H1 (cell line): ENCODE data around the gene CRTC3. TPM values are rescaled to one million over a fixed set of nuclear protein-coding genes. Genes with fewer than 3 reads are reported as not detected.

ENCODE experiments used
- CTCF ChIA-PET: fragments of 300-600 bp; sonication (Branson Sonifier 250); formaldehyde crosslinking; loops from one replicate; lab custom pipeline; 2021; ENCODE audit not compliant: partially characterized antibody; lab: Charles Lee
- POLR2A ChIA-PET: fragments of 300-600 bp; sonication (Branson Sonifier 250); formaldehyde crosslinking; loops from one replicate; lab custom pipeline; 2021; ENCODE audit warnings: inconsistent platforms; ENCODE audit not compliant: partially characterized antibody; lab: Charles Lee
- DNase-seq, 2 experiments: peaks; one replicate each; pipeline versions ENCODE4 v3.0.0 to v3.0.0-alpha.2; 2010 to 2022; ENCODE audit warnings: low spot score in 2 of 2, low read depth in 1 of 2, mixed read lengths in 1 of 2
- FAIRE-seq: peaks from 2 replicates; lab custom pipeline; 2011; peaks lifted over from hg19 to GRCh38; lab: Jason Lieb, UNC
- H2AFZ ChIP-seq: 2 replicates; pipeline ENCODE4 v1.8.1; 2012; ENCODE audit warnings: low read length, inconsistent platforms
- H2AK5ac ChIP-seq: 2 replicates; pipeline ENCODE4 v1.6.1; 2013; ENCODE audit warnings: low read depth, low read length
- H2BK120ac ChIP-seq: replicated peaks from 2 replicates; pipeline ENCODE3; 2013; ENCODE audit warnings: low read depth, low read length, inconsistent platforms
- H2BK12ac ChIP-seq: 2 replicates; pipeline ENCODE4 v1.6.1; 2013; ENCODE audit warnings: low read depth, low read length
- H2BK15ac ChIP-seq: 2 replicates; pipeline ENCODE4 v1.6.1; 2013; ENCODE audit warnings: low read length
- H2BK20ac ChIP-seq: 2 replicates; pipeline ENCODE4 v1.6.1; 2013; ENCODE audit warnings: low read length
- H2BK5ac ChIP-seq: 2 replicates; pipeline ENCODE4 v1.6.1; 2013; ENCODE audit warnings: low read depth, low read length
- H3K14ac ChIP-seq: 2 replicates; pipeline ENCODE4 v1.6.1; 2013; ENCODE audit warnings: inconsistent platforms; ENCODE audit not compliant: insufficient read length
- H3K18ac ChIP-seq: 2 replicates; pipeline ENCODE4 v1.6.1; 2013; ENCODE audit warnings: low read length; ENCODE audit errors: extremely low read depth
- H3K23ac ChIP-seq: 2 replicates; pipeline ENCODE4 v1.6.1; 2013; ENCODE audit warnings: inconsistent platforms; ENCODE audit not compliant: insufficient read length
- H3K23me2 ChIP-seq: 2 replicates; pipeline ENCODE4 v1.6.1; 2013; ENCODE audit warnings: low read depth, low read length
- H3K27ac ChIP-seq: 2 replicates; pipeline ENCODE4 v1.6.1; 2011; ENCODE audit warnings: low read depth, low read length, inconsistent platforms
- H3K27me3 ChIP-seq, 4 experiments: replicated peaks in 1 of 4; 1 replicate in 1 of 4; 2 replicates in 3 of 4; pipeline versions ENCODE4 v1.6.1 to v1.8.1; 2011 to 2013; ENCODE audit warnings: low read length in 3 of 4, mild to moderate bottlenecking in 3 of 4, inconsistent platforms in 2 of 4, mixed read lengths in 2 of 4, moderate library complexity in 1 of 4; ENCODE audit not compliant: control insufficient read depth in 3 of 4, insufficient read depth in 3 of 4; ENCODE audit errors: extremely low read depth in 1 of 4
- H3K36me3 ChIP-seq, 4 experiments: 2 replicates each; pipeline versions ENCODE4 v1.6.1 to v1.8.1; 2011 to 2013; ENCODE audit warnings: mild to moderate bottlenecking in 4 of 4, low read length in 3 of 4, moderate library complexity in 2 of 4, control low read depth in 1 of 4, inconsistent platforms in 1 of 4; ENCODE audit not compliant: insufficient read depth in 4 of 4, control insufficient read depth in 2 of 4
- H3K4ac ChIP-seq: replicated peaks from 2 replicates; pipeline ENCODE3; 2013; ENCODE audit warnings: low read length, low read depth, mixed read lengths, inconsistent platforms; ENCODE audit not compliant: insufficient read length
- H3K4me1 ChIP-seq, 4 experiments: replicated peaks in 1 of 4; 1 replicate in 1 of 4; 2 replicates in 3 of 4; pipeline versions ENCODE4 v1.6.1 to v1.8.1; 2011 to 2013; ENCODE audit warnings: low read length in 3 of 4, inconsistent platforms in 2 of 4, mixed read lengths in 1 of 4; ENCODE audit not compliant: insufficient read depth in 4 of 4, control insufficient read depth in 3 of 4
- H3K4me2 ChIP-seq, 2 experiments: 2 replicates each; pipeline versions ENCODE4 v1.6.1 to v1.8.1; 2011 to 2013; ENCODE audit warnings: low read depth in 2 of 2, low read length in 2 of 2, control low read depth in 1 of 2, inconsistent platforms in 1 of 2, mild to moderate bottlenecking in 1 of 2; ENCODE audit not compliant: insufficient read depth in 1 of 2
- H3K4me3 ChIP-seq, 4 experiments: fragments of 200-600, 300-600 bp in 1 of 4; sonication (generic), shearing (Covaris generic), sonication (Bioruptor Twin) in 1 of 4; 2 replicates each; pipeline versions ENCODE4 v1.5.1 to v1.8.1; 2011 to 2016; ENCODE audit warnings: low read length in 4 of 4, low read depth in 3 of 4, control low read depth in 2 of 4, inconsistent platforms in 2 of 4, mild to moderate bottlenecking in 2 of 4, mixed read lengths in 1 of 4, moderate library complexity in 1 of 4; ENCODE audit not compliant: insufficient read depth in 2 of 4; ENCODE audit errors: extremely low read depth in 1 of 4
- H3K56ac ChIP-seq: replicated peaks from 2 replicates; pipeline ENCODE3; 2013; ENCODE audit warnings: low read depth, mild to moderate bottlenecking, mixed read lengths, low read length, inconsistent platforms; ENCODE audit not compliant: insufficient read length
- H3K79me1 ChIP-seq: 2 replicates; pipeline ENCODE4 v1.6.1; 2013; ENCODE audit warnings: low read depth, low read length, control low read depth
- H3K79me2 ChIP-seq, 2 experiments: 2 replicates each; pipeline versions ENCODE4 v1.6.1 to v1.8.1; 2012 to 2013; ENCODE audit warnings: low read length in 2 of 2, mild to moderate bottlenecking in 2 of 2, inconsistent platforms in 1 of 2; ENCODE audit not compliant: insufficient read depth in 2 of 2, control insufficient read depth in 1 of 2
- H3K9ac ChIP-seq, 4 experiments: replicated peaks in 1 of 4; 1 replicate in 1 of 4; 2 replicates in 3 of 4; pipeline versions ENCODE4 v1.6.1 to v1.8.1; 2011 to 2013; ENCODE audit warnings: low read depth in 3 of 4, low read length in 3 of 4, control low read depth in 2 of 4, mild to moderate bottlenecking in 2 of 4, moderate library complexity in 2 of 4, inconsistent platforms in 1 of 4; ENCODE audit errors: extremely low read depth in 1 of 4
- H3K9me3 ChIP-seq, 2 experiments: 2 replicates each; pipeline versions ENCODE4 v1.6.1 to v1.8.1; 2012 to 2013; ENCODE audit warnings: mild to moderate bottlenecking in 2 of 2, moderate library complexity in 2 of 2, control low read depth in 1 of 2, inconsistent platforms in 1 of 2, low read depth in 1 of 2, low read length in 1 of 2, mixed read lengths in 1 of 2; ENCODE audit not compliant: insufficient read depth in 2 of 2
- H4K20me1 ChIP-seq, 2 experiments: replicated peaks in 1 of 2; 2 replicates each; pipeline versions ENCODE3 to v1.8.1; 2011 to 2013; ENCODE audit warnings: inconsistent platforms in 2 of 2, low read length in 2 of 2, mild to moderate bottlenecking in 1 of 2; ENCODE audit not compliant: insufficient read depth in 2 of 2, control insufficient read depth in 1 of 2
- H4K5ac ChIP-seq: 2 replicates; pipeline ENCODE4 v1.6.1; 2013; ENCODE audit warnings: low read length, low read depth, mixed read lengths, inconsistent platforms; ENCODE audit not compliant: insufficient read length
- H4K8ac ChIP-seq: 2 replicates; pipeline ENCODE4 v1.8.0; 2013; ENCODE audit warnings: mild to moderate bottlenecking, moderate library complexity, low read length, inconsistent platforms; ENCODE audit not compliant: insufficient read depth; ENCODE audit errors: extremely low read depth
- H4K91ac ChIP-seq: replicated peaks from 2 replicates; pipeline ENCODE3; 2013; ENCODE audit warnings: low read length, mixed read lengths, inconsistent platforms; ENCODE audit not compliant: insufficient read length
- BRCA1 ChIP-seq: IDR thresholded peaks from 2 replicates; pipeline ENCODE4 v1.6.1; 2012; ENCODE audit warnings: low read depth, low read length, improper control_type of control experiment
- CBX8 ChIP-seq: fragments of 300-800, 300-1000 bp; sonication (generic); IDR thresholded peaks from 2 replicates; pipeline ENCODE4 v1.7.1; 2016; ENCODE audit warnings: low read depth, low read length, borderline replicate concordance
- CEBPB ChIP-seq: IDR thresholded peaks from 2 replicates; pipeline ENCODE4 v1.6.1; 2012; ENCODE audit warnings: low read depth, low read length
- CHD1 ChIP-seq: IDR thresholded peaks from 2 replicates; pipeline ENCODE4 v1.6.1; 2012; ENCODE audit warnings: low read depth, low read length, improper control_type of control experiment
- CREB1 ChIP-seq: IDR thresholded peaks from 2 replicates; pipeline ENCODE4 v1.6.1; 2012; ENCODE audit warnings: inconsistent platforms
- CTBP2 ChIP-seq: IDR thresholded peaks from 2 replicates; pipeline ENCODE4 v1.7.0; 2011; ENCODE audit warnings: borderline replicate concordance, mild to moderate bottlenecking, moderate library complexity, mixed read lengths, low read length; ENCODE audit not compliant: insufficient read depth, insufficient read length
- FOSL1 ChIP-seq: IDR thresholded peaks from 2 replicates; pipeline ENCODE4 v1.6.1; 2011; ENCODE audit warnings: mild to moderate bottlenecking, low read depth, low read length, moderate library complexity; ENCODE audit not compliant: insufficient read depth
- MAFK ChIP-seq: IDR thresholded peaks from 2 replicates; pipeline ENCODE4 v1.6.1; 2012; ENCODE audit warnings: low read depth, mild to moderate bottlenecking, improper control_type of control experiment, low read length
- RFX5 ChIP-seq: IDR thresholded peaks from 2 replicates; pipeline ENCODE4 v1.6.1; 2011; ENCODE audit warnings: low read depth, low read length, improper control_type of control experiment, borderline replicate concordance
- WGBS, 2 experiments: shearing (Covaris generic) in 1 of 2; methylation state at CpG; one replicate each; pipeline versions ENCODE4 v1.1.6 to v1.1.7; 2013 to 2015; ENCODE audit warnings: low lambda C conversion rate in 2 of 2, mixed read lengths in 2 of 2, inconsistent platforms in 1 of 2, low coverage in 1 of 2, missing lambda C conversion rate in 1 of 2; ENCODE audit not compliant: insufficient replicate concordance in 2 of 2, insufficient coverage in 1 of 2, insufficient read length in 1 of 2; ENCODE audit errors: extremely low coverage in 1 of 2, missing lambda C conversion rate in 1 of 2; 5-methylcytosine and 5-hydroxymethylcytosine counted together
- polyA plus RNA-seq, 7 experiments: library from polyadenylated mRNA; depleted of rRNA in 3 of 7; stranded (reverse) in 5 of 7; unstranded in 2 of 7; fragments of >200 nt in 5 of 7; fragments of 200-250 nt in 2 of 7; gene quantifications; 1 replicate in 5 of 7; 2 replicates in 1 of 7; 4 replicates in 1 of 7; pipeline versions ENCODE4 v1.2.1 to v1.2.3, GENCODE V29; 2011 to 2013; ENCODE audit warnings: missing spikeins in 2 of 7, mixed read lengths in 2 of 7
- total RNA-seq: library from RNA; stranded (reverse); fragmentation: NEBNext Ultra II Directional; extraction: Animal tissue kit (Norgen Biotek cat#: 25700); gene quantifications from 2 replicates; pipeline ENCODE4 v1.2.1, GENCODE V29; 2021
- TF ChIP-seq, protein P1 (sequence below): IDR thresholded peaks from 2 replicates; pipeline ENCODE4 v1.6.1; 2011; ENCODE audit warnings: low read depth, mild to moderate bottlenecking, low read length; ENCODE audit not compliant: insufficient read depth

CRTC3 gene
- total and polyA plus RNA-seq, 2 of the 8 experiments (the other 6 are each of a cell fraction or from before 2014, with no cell fraction given), result 5.0 to 5.3 TPM

DNA sequence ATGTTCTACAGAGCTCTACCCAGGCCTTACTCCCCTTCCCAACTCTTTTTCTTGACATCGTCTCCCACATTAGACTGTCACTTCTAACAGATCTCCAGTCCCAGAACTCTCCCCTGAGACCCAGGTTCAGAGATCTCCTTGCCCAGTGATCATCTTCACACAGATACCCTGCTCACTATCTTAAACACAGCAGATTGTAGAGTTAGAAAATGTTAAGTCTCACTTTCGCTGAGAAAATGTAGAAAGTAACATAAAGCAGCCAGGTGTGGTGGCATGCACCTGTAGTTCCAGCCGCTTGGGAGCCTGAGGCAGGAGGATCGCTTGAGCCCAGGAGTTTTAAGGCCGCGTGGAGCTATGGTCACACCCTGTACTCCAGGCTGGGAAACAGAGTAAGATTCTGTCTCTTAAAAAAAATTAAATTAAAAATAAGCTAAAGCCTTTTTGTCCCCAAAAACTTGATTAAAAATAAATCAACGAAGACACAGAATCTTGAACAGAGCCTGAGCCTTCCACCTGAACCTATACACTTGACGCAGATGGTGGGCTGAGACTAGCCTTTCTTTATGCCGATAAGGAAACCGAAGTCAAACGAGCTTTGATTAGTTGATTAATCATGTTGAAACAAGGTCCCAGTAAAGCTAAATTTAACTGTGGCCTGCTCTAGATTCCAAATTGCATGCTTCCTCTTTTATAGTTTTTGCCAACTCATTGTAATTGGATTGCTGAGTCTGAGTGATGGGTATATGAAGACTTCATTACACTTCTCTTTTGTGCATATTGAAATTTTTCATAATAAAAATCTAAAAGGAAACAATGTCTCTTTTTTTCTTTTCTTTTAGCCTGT is 156.1 kb downstream of the CRTC3 start:
- Histone ChIP-seq H2BK12ac (no peak overlapping the region), H3K9ac (no peak overlapping the region), H3K23me2 (no peaks in the 10 kb centered on the region), H3K56ac (no peak overlapping the region), H4K5ac (no peak overlapping the region), H3K79me1 (no peaks in the 10 kb centered on the region), H2BK15ac (no peak overlapping the region), H3K4ac (no peak overlapping the region), H3K4me3 (no peak overlapping the region), H3K27me3 (no peaks in the 10 kb centered on the region), H3K79me2 (no peaks in the 10 kb centered on the region), H2AFZ (no peak overlapping the region), H3K14ac (no peak overlapping the region), H3K9me3 (0 out of 4 replicates have a peak, but pooled peaks cover 0 to 2% of the 10 kb centered on the region in 2 experiments), H3K27ac (no peak overlapping the region), H3K4me1 (peaks cover 0 to 2% (median 0%) of the 10 kb centered on the region in 4 experiments; a peak in 1 of 7 replicates), H4K91ac (no peak overlapping the region), H2BK120ac (no peak overlapping the region), H2BK5ac (no peak overlapping the region), H3K4me2 (no peak overlapping the region), H3K23ac (no peak overlapping the region), H4K20me1 (no peaks in the 10 kb centered on the region), H3K18ac (no peak overlapping the region), H2AK5ac (no peak overlapping the region), H3K36me3 (no peaks in the 10 kb centered on the region), H2BK20ac (no peak overlapping the region), H4K8ac (no peak overlapping the region)
- no peak for FAIRE-seq
- no peak for TF ChIP-seq CTBP2
- TF ChIP-seq, protein P1, sequence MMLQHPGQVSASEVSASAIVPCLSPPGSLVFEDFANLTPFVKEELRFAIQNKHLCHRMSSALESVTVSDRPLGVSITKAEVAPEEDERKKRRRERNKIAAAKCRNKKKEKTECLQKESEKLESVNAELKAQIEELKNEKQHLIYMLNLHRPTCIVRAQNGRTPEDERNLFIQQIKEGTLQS, result no peak
- no peak for TF ChIP-seq FOSL1
- no peak for TF ChIP-seq RFX5
- no peak for TF ChIP-seq CBX8
- no peak for TF ChIP-seq CEBPB
- TF ChIP-seq MAFK, result no peak
- TF ChIP-seq CHD1, result no peak
- TF ChIP-seq BRCA1, result no peak
- TF ChIP-seq CREB1, result no peak
- ChIA-PET CTCF (interaction anchor here (0.7 kb wide), 2 partner anchors 22 to 40 kb away, joined by 3 read pairs; no protein-coding TSS in a partner anchor), POLR2A (no interaction called here)
- WGBS, 2 experiments, result 92% methylated on average over 11 of the region's 11 CpGs; no CpG with 5 or more reads in 1 of the 2 experiments
- DNase-seq, result no peak
